ENCODE results near the gene FOXP1. TPM values are rescaled to one million over a fixed set of nuclear protein-coding genes. Genes with fewer than 3 reads are reported as not detected.

The FOXP1 gene
- total and polyA plus RNA-seq, 2 of the 13 experiments (the other 11 are each of a cell fraction or from before 2014, with no cell fraction given), result 40.4 to 59.0 TPM

DNA sequence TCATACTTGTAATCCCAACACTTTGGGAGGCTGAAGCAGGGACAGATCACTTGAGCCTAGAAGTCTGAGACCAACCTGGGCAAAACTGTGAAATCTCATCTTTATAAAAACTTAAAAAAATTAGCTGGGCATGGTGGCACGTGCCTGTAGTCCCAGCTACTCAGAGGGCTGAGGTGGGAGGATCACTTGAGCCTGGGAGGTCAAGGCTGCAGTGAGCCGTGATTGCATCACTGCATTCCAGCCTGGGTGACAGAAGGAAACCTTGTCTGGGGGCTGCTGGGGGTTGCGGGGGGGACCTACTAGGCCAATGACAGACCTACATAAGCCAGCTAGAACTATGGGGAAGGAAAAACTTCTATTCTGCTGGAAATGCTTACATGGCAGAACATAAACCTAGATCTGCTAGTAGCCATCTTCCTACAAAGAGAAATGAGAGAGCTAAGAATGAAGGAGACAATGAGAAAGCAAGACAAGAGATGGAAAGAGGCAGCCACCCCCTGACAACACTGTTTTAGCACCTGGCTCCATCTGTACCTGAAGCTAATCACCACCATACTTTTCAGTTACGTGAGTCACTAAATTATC, 23.9 kb downstream of the FOXP1 start (continued):
- TF ChIP-seq, protein P1, sequence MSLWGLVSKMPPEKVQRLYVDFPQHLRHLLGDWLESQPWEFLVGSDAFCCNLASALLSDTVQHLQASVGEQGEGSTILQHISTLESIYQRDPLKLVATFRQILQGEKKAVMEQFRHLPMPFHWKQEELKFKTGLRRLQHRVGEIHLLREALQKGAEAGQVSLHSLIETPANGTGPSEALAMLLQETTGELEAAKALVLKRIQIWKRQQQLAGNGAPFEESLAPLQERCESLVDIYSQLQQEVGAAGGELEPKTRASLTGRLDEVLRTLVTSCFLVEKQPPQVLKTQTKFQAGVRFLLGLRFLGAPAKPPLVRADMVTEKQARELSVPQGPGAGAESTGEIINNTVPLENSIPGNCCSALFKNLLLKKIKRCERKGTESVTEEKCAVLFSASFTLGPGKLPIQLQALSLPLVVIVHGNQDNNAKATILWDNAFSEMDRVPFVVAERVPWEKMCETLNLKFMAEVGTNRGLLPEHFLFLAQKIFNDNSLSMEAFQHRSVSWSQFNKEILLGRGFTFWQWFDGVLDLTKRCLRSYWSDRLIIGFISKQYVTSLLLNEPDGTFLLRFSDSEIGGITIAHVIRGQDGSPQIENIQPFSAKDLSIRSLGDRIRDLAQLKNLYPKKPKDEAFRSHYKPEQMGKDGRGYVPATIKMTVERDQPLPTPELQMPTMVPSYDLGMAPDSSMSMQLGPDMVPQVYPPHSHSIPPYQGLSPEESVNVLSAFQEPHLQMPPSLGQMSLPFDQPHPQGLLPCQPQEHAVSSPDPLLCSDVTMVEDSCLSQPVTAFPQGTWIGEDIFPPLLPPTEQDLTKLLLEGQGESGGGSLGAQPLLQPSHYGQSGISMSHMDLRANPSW (CRISPR knock-in tag; IDR thresholded peaks at IDR 0.05; ENCODE audit: borderline replicate concordance), result no peak
- TF ChIP-seq STAT5B (CRISPR knock-in tag; IDR thresholded peaks at IDR 0.05) (no peak), MTF2 (CRISPR knock-in tag; IDR thresholded peaks at IDR 0.05; ENCODE audit: borderline replicate concordance) (no peak), ATF7 (IDR thresholded peaks at IDR 0.05) (0 out of 2 replicates have a peak, but pooled peaks have one; percentile 22), ATF7 (CRISPR knock-in tag; IDR thresholded peaks at IDR 0.05) (peak; percentile 65; the same call in 1 of the 2 replicates), ELF3 (CRISPR knock-in tag; IDR thresholded peaks at IDR 0.05) (no peak), NFATC3 (CRISPR knock-in tag; IDR thresholded peaks at IDR 0.05) (no peak), ZNF724P (CRISPR knock-in tag; IDR thresholded peaks at IDR 0.05; ENCODE audit: borderline replicate concordance) (0 out of 2 replicates have a peak, but pooled peaks have one; percentile 48), FIP1L1 (IDR thresholded peaks at IDR 0.05; ENCODE audit: borderline replicate concordance, insufficient read depth, low read depth, low read length) (no peak), CENPX (CRISPR knock-in tag; IDR thresholded peaks at IDR 0.05) (no peak), ZNF781 (CRISPR knock-in tag; IDR thresholded peaks at IDR 0.05; ENCODE audit: borderline replicate concordance, not compliant biosample characterization) (no peak), NR2F6 (IDR thresholded peaks at IDR 0.05) (peak; percentile 90), NR2F6 (CRISPR knock-in tag; IDR thresholded peaks at IDR 0.05) (peak; percentile 94), SMARCE1 (IDR thresholded peaks at IDR 0.05; ENCODE audit: borderline replicate concordance) (no peak), ZNF430 (CRISPR knock-in tag; IDR thresholded peaks at IDR 0.05) (no peak), ZNF101 (CRISPR knock-in tag; IDR thresholded peaks at IDR 0.05; ENCODE audit: borderline replicate concordance, low read depth) (no peak), FOXM1 (CRISPR knock-in tag; IDR thresholded peaks at IDR 0.05) (no peak)
- TF ChIP-seq, protein P2, sequence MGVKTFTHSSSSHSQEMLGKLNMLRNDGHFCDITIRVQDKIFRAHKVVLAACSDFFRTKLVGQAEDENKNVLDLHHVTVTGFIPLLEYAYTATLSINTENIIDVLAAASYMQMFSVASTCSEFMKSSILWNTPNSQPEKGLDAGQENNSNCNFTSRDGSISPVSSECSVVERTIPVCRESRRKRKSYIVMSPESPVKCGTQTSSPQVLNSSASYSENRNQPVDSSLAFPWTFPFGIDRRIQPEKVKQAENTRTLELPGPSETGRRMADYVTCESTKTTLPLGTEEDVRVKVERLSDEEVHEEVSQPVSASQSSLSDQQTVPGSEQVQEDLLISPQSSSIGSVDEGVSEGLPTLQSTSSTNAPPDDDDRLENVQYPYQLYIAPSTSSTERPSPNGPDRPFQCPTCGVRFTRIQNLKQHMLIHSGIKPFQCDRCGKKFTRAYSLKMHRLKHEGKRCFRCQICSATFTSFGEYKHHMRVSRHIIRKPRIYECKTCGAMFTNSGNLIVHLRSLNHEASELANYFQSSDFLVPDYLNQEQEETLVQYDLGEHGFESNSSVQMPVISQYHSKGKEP (CRISPR knock-in tag; IDR thresholded peaks at IDR 0.05), result no peak
- TF ChIP-seq, protein P3, sequence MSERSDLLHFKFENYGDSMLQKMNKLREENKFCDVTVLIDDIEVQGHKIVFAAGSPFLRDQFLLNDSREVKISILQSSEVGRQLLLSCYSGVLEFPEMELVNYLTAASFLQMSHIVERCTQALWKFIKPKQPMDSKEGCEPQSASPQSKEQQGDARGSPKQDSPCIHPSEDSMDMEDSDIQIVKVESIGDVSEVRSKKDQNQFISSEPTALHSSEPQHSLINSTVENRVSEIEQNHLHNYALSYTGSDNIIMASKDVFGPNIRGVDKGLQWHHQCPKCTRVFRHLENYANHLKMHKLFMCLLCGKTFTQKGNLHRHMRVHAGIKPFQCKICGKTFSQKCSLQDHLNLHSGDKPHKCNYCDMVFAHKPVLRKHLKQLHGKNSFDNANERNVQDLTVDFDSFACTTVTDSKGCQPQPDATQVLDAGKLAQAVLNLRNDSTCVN (CRISPR knock-in tag; IDR thresholded peaks at IDR 0.05; ENCODE audit: borderline replicate concordance), result no peak
- TF ChIP-seq, protein P4, sequence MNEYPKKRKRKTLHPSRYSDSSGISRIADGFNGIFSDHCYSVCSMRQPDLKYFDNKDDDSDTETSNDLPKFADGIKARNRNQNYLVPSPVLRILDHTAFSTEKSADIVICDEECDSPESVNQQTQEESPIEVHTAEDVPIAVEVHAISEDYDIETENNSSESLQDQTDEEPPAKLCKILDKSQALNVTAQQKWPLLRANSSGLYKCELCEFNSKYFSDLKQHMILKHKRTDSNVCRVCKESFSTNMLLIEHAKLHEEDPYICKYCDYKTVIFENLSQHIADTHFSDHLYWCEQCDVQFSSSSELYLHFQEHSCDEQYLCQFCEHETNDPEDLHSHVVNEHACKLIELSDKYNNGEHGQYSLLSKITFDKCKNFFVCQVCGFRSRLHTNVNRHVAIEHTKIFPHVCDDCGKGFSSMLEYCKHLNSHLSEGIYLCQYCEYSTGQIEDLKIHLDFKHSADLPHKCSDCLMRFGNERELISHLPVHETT (CRISPR knock-in tag; conservative IDR thresholded peaks at IDR 0.05), result no peak
- TF ChIP-seq, protein P5, sequence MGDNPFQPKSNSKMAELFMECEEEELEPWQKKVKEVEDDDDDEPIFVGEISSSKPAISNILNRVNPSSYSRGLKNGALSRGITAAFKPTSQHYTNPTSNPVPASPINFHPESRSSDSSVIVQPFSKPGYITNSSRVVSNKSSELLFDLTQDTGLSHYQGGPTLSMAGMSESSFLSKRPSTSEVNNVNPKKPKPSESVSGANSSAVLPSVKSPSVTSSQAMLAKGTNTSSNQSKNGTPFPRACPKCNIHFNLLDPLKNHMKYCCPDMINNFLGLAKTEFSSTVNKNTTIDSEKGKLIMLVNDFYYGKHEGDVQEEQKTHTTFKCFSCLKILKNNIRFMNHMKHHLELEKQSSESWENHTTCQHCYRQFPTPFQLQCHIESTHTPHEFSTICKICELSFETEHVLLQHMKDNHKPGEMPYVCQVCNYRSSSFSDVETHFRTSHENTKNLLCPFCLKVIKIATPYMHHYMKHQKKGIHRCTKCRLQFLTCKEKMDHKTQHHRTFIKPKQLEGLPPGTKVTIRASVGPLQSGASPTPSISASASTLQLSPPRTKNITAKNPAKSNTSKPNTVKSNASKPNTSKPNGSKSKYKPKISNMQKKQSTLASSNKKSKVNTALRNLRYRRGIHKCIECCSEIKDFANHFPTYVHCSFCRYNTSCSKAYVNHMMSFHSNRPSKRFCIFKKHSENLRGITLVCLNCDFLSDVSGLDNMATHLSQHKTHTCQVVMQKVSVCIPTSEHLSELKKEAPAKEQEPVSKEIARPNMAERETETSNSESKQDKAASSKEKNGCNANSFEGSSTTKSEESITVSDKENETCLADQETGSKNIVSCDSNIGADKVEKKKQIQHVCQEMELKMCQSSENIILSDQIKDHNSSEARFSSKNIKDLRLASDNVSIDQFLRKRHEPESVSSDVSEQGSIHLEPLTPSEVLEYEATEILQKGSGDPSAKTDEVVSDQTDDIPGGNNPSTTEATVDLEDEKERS (CRISPR knock-in tag; IDR thresholded peaks at IDR 0.05), result no peak
